Measurements from ENCODE around the gene IGFBPL1. TPM values are rescaled to one million over a fixed set of nuclear protein-coding genes. Genes with fewer than 3 reads are reported as not detected.

Gene IGFBPL1
- total and polyA plus RNA-seq, 2 of the 13 experiments (the other 11 are each of a cell fraction or from before 2014, with no cell fraction given): 0.24 TPM; not detected in 1

DNA sequence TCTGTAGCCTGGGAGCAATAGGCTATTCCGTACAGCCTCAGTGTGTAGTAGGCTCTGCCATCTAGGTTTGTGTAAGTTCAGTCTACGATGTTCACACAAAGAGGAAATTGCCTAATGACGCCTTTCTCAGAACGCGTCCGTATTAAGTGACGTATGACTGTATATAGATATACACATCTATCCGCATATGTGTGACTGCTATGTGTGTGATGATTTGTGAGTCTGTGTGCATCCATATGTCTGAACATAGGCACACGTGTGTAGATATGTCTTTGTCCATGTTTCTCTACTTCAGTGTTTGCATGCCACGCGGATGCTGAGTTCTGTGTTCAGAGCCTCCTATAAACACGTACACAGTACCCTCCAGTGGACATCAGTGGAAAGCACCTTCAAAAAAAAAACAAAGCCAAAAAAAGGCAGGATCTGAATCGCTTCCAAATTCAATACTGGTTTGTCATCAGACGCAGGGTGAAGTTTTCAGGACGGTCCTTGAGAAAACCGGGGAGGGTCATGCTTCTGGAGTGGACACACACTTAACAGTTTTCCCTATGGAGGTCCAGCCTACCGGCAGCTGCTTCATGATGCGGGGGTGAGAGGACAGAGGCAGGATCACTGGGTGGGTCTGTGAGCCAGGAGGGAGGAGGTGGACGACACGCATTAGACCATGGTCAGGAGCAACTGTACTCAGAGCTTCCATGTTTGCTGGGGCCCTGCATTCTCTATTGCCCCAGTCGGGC lies 61.2 kb downstream of the IGFBPL1 start (continued):
- 0 out of 2 replicates have a peak, but pooled peaks have one; percentile 19 for TF ChIP-seq ELF3 (CRISPR knock-in tag; IDR thresholded peaks at IDR 0.05)
- TF ChIP-seq, protein P1, sequence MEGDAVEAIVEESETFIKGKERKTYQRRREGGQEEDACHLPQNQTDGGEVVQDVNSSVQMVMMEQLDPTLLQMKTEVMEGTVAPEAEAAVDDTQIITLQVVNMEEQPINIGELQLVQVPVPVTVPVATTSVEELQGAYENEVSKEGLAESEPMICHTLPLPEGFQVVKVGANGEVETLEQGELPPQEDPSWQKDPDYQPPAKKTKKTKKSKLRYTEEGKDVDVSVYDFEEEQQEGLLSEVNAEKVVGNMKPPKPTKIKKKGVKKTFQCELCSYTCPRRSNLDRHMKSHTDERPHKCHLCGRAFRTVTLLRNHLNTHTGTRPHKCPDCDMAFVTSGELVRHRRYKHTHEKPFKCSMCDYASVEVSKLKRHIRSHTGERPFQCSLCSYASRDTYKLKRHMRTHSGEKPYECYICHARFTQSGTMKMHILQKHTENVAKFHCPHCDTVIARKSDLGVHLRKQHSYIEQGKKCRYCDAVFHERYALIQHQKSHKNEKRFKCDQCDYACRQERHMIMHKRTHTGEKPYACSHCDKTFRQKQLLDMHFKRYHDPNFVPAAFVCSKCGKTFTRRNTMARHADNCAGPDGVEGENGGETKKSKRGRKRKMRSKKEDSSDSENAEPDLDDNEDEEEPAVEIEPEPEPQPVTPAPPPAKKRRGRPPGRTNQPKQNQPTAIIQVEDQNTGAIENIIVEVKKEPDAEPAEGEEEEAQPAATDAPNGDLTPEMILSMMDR (CRISPR knock-in tag; IDR thresholded peaks at IDR 0.05): peak; percentile 81
- TF ChIP-seq DNMT1 (CRISPR knock-in tag; IDR thresholded peaks at IDR 0.05): no peak
- TF ChIP-seq RBM39 (IDR thresholded peaks at IDR 0.05; ENCODE audit: low read depth, low read length, poor library complexity, severe bottlenecking): no peak
- no peak for TF ChIP-seq HHEX (CRISPR knock-in tag; IDR thresholded peaks at IDR 0.05)
- TF ChIP-seq KDM1A (CRISPR knock-in tag; IDR thresholded peaks at IDR 0.05): no peak
- TF ChIP-seq, protein P2, sequence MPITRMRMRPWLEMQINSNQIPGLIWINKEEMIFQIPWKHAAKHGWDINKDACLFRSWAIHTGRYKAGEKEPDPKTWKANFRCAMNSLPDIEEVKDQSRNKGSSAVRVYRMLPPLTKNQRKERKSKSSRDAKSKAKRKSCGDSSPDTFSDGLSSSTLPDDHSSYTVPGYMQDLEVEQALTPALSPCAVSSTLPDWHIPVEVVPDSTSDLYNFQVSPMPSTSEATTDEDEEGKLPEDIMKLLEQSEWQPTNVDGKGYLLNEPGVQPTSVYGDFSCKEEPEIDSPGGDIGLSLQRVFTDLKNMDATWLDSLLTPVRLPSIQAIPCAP (CRISPR knock-in tag; IDR thresholded peaks at IDR 0.05; ENCODE audit: low read depth): no peak
- TF ChIP-seq FOSL2 (CRISPR knock-in tag; IDR thresholded peaks at IDR 0.05): no peak
- TF ChIP-seq, protein P3, sequence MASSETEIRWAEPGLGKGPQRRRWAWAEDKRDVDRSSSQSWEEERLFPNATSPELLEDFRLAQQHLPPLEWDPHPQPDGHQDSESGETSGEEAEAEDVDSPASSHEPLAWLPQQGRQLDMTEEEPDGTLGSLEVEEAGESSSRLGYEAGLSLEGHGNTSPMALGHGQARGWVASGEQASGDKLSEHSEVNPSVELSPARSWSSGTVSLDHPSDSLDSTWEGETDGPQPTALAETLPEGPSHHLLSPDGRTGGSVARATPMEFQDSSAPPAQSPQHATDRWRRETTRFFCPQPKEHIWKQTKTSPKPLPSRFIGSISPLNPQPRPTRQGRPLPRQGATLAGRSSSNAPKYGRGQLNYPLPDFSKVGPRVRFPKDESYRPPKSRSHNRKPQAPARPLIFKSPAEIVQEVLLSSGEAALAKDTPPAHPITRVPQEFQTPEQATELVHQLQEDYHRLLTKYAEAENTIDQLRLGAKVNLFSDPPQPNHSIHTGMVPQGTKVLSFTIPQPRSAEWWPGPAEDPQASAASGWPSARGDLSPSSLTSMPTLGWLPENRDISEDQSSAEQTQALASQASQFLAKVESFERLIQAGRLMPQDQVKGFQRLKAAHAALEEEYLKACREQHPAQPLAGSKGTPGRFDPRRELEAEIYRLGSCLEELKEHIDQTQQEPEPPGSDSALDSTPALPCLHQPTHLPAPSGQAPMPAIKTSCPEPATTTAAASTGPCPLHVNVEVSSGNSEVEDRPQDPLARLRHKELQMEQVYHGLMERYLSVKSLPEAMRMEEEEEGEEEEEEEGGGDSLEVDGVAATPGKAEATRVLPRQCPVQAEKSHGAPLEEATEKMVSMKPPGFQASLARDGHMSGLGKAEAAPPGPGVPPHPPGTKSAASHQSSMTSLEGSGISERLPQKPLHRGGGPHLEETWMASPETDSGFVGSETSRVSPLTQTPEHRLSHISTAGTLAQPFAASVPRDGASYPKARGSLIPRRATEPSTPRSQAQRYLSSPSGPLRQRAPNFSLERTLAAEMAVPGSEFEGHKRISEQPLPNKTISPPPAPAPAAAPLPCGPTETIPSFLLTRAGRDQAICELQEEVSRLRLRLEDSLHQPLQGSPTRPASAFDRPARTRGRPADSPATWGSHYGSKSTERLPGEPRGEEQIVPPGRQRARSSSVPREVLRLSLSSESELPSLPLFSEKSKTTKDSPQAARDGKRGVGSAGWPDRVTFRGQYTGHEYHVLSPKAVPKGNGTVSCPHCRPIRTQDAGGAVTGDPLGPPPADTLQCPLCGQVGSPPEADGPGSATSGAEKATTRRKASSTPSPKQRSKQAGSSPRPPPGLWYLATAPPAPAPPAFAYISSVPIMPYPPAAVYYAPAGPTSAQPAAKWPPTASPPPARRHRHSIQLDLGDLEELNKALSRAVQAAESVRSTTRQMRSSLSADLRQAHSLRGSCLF (CRISPR knock-in tag; IDR thresholded peaks at IDR 0.05; ENCODE audit: borderline replicate concordance): no peak
- TF ChIP-seq, protein P4, sequence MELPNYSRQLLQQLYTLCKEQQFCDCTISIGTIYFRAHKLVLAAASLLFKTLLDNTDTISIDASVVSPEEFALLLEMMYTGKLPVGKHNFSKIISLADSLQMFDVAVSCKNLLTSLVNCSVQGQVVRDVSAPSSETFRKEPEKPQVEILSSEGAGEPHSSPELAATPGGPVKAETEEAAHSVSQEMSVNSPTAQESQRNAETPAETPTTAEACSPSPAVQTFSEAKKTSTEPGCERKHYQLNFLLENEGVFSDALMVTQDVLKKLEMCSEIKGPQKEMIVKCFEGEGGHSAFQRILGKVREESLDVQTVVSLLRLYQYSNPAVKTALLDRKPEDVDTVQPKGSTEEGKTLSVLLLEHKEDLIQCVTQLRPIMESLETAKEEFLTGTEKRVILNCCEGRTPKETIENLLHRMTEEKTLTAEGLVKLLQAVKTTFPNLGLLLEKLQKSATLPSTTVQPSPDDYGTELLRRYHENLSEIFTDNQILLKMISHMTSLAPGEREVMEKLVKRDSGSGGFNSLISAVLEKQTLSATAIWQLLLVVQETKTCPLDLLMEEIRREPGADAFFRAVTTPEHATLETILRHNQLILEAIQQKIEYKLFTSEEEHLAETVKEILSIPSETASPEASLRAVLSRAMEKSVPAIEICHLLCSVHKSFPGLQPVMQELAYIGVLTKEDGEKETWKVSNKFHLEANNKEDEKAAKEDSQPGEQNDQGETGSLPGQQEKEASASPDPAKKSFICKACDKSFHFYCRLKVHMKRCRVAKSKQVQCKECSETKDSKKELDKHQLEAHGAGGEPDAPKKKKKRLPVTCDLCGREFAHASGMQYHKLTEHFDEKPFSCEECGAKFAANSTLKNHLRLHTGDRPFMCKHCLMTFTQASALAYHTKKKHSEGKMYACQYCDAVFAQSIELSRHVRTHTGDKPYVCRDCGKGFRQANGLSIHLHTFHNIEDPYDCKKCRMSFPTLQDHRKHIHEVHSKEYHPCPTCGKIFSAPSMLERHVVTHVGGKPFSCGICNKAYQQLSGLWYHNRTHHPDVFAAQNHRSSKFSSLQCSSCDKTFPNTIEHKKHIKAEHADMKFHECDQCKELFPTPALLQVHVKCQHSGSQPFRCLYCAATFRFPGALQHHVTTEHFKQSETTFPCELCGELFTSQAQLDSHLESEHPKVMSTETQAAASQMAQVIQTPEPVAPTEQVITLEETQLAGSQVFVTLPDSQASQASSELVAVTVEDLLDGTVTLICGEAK (IDR thresholded peaks at IDR 0.05): no peak
- TF ChIP-seq, protein P4 (CRISPR knock-in tag; IDR thresholded peaks at IDR 0.05): no peak
- TF ChIP-seq ZNF180 (CRISPR knock-in tag; IDR thresholded peaks at IDR 0.05; ENCODE audit: borderline replicate concordance, low read depth): no peak

Measured in HepG2 (cell line).